ENCODE data around the gene SNCA. TPM values are rescaled to one million over a fixed set of nuclear protein-coding genes. Genes with fewer than 3 reads are reported as not detected.
A peak's percentile ranks its signal among the peaks of the same experiment; 100 is the strongest.

SNCA gene
- total RNA-seq, 1 experiment from 2014 or later, result 2.9 TPM

DNA sequence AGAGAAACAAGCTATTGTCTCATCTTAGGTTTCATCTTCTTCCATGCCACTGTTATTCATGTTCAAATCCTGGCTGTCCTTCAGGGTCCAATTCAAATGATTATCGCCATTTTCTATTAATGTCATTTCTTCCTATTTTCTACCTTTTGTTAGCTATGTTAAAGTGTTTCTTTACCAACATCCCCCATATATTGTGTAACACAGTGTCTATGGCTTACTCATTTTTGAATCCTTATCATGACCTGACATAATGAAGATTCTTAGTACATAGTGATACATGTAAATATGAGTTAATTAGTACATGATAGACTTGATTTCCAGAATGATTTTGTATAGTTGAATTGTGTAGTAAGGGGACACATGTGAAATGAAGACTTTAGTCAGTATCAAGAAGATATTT, 152.4 kb downstream of the SNCA start:
- Histone ChIP-seq H3K4me3 (ENCODE audit: insufficient read depth, low read depth, low read length) (no peak overlapping the region), H3K27me3 (ENCODE audit: control insufficient read depth, insufficient read depth, low read length) (no peaks in the 10 kb centered on the region), H3K36me3 (replicated peaks; ENCODE audit: control insufficient read depth, insufficient read depth, low read length) (peaks cover 4% of the 10 kb centered on the region; the same call in 1 of the 2 replicates)
- no peak for DNase-seq

- Histone ChIP-seq H3K4me3 (ENCODE audit: insufficient read depth, low read depth, low read length) (peak overlapping the region; percentile 34; the same call in 1 of the 2 replicates), H3K27me3 (ENCODE audit: control insufficient read depth, insufficient read depth, low read length) (no peaks in the 10 kb centered on the region), H3K36me3 (replicated peaks; ENCODE audit: control insufficient read depth, insufficient read depth, low read length) (peaks cover 4% of the 10 kb centered on the region; the same call in 1 of the 2 replicates)
- DNase-seq, result peak; percentile 2
Measured at GRCh38 chr4:89682808-89683207, 154.2 kb downstream of the SNCA start.

- DNase-seq, result no peak
- peak overlapping the region; percentile 34; the same call in 1 of the 2 replicates for H3K4me3 ChIP-seq (ENCODE audit: insufficient read depth, low read depth, low read length)
Measured at GRCh38 chr4:89681671-89682070, 155.3 kb downstream of the SNCA start.

GRCh38 chr4:89681219-89681618, 155.7 kb downstream of the SNCA start:
- DNase-seq, result peak; percentile 29
- Histone ChIP-seq H3K36me3 (replicated peaks; ENCODE audit: control insufficient read depth, insufficient read depth, low read length) (peaks cover 4% of the 10 kb centered on the region; the same call in 1 of the 2 replicates), H3K4me3 (ENCODE audit: insufficient read depth, low read depth, low read length) (peak overlapping the region; percentile 34; the same call in 1 of the 2 replicates), H3K27me3 (ENCODE audit: control insufficient read depth, insufficient read depth, low read length) (no peaks in the 10 kb centered on the region)

More at GRCh38 chr4:89681671-89682070, 155.3 kb downstream of the SNCA start:
- Histone ChIP-seq H3K27me3 (ENCODE audit: control insufficient read depth, insufficient read depth, low read length) (no peaks in the 10 kb centered on the region), H3K36me3 (replicated peaks; ENCODE audit: control insufficient read depth, insufficient read depth, low read length) (peaks cover 4% of the 10 kb centered on the region; the same call in 1 of the 2 replicates)

DNA sequence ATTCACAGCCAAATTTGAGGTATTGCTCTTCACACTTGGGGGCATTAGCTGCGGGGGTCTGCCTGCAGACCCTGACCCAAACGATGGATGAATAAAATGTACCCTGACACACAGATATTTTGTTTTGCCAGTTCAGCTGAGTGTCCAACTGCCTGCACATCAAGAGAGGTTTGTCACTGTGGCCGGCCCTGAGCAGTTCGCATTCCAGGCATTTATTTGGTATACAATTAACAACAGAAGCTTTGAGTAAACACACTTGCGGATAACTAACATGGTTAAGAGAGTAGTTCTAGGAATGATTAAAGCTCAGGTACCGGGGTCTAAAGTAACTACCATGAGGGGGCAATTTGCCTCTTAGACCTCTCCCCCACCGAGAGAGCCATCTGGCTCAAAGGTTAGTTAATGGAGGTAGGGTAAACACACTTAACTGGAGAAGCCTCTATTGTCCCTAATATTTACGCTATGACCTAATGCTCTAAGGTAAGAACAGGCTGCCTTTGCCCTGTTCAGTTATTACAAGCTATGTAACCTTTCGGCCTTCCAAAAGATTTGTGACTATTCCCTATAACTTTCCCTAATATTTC, 162.0 kb downstream of the SNCA start:
- no peak for DNase-seq
- Histone ChIP-seq H3K36me3 (replicated peaks; ENCODE audit: control insufficient read depth, insufficient read depth, low read length) (no peaks in the 10 kb centered on the region), H3K27me3 (ENCODE audit: control insufficient read depth, insufficient read depth, low read length) (no peaks in the 10 kb centered on the region)

More for the DNA sequence above, 162.0 kb downstream of the SNCA start:
- no peak overlapping the region for H3K4me3 ChIP-seq (ENCODE audit: insufficient read depth, low read depth, low read length)

Other genes with a start within 250 kb of the SNCA start
- gene MMRN1, start 57.7 kb upstream of the SNCA start, total RNA-seq (2014; rRNA removed; shearing (Covaris generic)), result 0.03 TPM in 1 of 2 replicates, not detected in the other